Activated CD8-positive, alpha-beta memory T cell treated with anti-CD3 and anti-CD28 coated beads, Interleukin-2, amount 50 U/mL, for 48 hours (primary cell): ENCODE results near the gene TLX2.

Source experiments
- DNase-seq: peaks from one replicate; pipeline ENCODE4 v3.0.0-alpha.2; 2020

The TLX2 gene

GRCh38 chr2:74536166-74536950 is 22.1 kb downstream of the TLX2 start:
- no peak for DNase-seq

DNA sequence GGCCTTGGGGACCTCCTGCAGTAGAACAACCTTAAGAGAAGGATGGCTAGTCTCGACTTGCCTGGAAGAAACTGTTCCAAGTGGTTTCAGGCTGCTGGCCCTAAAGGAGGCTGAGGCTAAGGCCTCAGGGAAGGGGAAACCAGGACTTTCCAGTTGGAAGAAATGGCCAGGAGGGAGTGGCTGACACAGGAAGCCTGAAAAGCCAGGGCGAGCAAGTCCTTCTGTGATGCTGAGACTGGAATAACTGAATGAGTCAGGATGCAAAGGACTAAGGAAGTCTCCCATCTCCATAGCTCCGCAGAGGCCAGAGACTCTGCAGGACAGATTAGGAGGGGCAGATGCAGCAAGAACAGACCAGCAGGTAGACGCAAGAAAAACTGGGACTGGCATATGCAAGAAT is 22.9 kb downstream of the TLX2 start:
- DNase-seq = no peak

DNA sequence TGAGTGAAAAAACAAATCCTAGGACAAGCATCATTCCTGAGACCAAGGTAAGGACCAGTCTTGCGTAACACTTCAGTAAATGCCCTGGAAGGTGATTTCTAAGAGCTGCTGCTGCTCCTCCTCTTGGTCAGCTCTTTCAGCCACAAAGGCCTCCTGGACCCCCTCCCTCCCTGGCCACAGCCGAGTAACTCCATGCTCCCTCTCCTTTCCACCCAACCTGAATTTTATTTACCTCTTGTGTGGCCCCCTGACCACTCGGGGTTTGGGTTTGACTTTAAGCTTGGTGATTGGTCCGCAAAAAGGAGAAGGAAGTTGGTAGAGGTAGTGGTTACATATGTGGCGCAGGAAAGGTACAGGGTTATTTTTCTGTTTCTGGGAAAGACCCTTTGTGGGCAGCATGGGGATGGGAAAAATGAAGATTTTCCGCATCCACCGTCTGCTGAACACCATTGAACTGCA is 24.7 kb downstream of the TLX2 start:
- DNase-seq = no peak

GRCh38 chr2:74540291-74540690 is 26.0 kb downstream of the TLX2 start:
- DNase-seq = no peak

DNA sequence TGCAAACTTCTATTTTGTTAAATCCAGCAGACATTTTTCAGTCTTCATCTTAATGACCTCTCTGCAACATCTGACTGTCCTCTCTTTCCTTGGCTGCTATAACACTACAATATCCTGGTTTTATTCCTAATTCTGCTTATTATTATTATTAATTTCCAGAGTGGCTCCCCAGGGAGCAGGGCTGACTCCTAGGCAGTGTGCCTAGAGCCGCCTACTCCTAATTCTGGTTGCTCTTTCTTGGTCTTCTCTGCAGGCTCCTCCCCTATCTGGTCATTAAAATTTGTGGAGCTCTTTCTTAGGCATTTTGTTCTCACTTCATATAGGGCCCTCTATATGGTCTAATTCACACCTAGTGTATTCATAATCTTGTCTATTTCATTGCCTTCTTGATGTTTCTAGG is 28.7 kb downstream of the TLX2 start:
- no peak for DNase-seq

DNA sequence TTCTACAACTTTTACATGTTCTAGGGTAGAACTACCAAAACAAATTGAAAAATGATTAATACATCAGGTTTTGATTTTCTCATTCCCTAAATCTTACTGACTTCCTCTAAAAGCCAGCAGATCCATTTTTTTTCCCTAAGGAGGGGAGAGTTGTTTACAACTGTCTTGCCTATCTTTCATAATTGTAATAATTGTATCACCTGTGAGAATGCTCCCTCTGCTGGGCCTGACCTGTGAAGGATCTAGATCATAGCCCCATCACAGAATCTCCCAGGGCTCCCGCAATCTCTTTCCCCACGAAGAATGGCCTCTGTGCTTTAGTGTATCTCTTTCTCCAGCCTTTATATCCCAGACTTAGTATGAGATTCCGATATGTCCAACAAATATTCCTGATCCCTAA is 30.4 kb downstream of the TLX2 start:
- no peak for DNase-seq

GRCh38 chr2:74546004-74546403 is 31.8 kb downstream of the TLX2 start:
- DNase-seq = no peak

GRCh38 chr2:74548285-74548899 is 34.1 kb downstream of the TLX2 start:
- no peak for DNase-seq

GRCh38 chr2:74548900-74549826 is 34.9 kb downstream of the TLX2 start:
- DNase-seq = peak; percentile 73

GRCh38 chr2:74550231-74550630 is 36.0 kb downstream of the TLX2 start:
- peak; percentile 47 for DNase-seq

GRCh38 chr2:74551530-74551929 is 37.3 kb downstream of the TLX2 start:
- DNase-seq = peak; percentile 28

- no peak for DNase-seq
Measured at GRCh38 chr2:74551942-74552913, 38.0 kb downstream of the TLX2 start.

- DNase-seq = no peak
Measured at GRCh38 chr2:74552914-74553811, 38.9 kb downstream of the TLX2 start.

DNA sequence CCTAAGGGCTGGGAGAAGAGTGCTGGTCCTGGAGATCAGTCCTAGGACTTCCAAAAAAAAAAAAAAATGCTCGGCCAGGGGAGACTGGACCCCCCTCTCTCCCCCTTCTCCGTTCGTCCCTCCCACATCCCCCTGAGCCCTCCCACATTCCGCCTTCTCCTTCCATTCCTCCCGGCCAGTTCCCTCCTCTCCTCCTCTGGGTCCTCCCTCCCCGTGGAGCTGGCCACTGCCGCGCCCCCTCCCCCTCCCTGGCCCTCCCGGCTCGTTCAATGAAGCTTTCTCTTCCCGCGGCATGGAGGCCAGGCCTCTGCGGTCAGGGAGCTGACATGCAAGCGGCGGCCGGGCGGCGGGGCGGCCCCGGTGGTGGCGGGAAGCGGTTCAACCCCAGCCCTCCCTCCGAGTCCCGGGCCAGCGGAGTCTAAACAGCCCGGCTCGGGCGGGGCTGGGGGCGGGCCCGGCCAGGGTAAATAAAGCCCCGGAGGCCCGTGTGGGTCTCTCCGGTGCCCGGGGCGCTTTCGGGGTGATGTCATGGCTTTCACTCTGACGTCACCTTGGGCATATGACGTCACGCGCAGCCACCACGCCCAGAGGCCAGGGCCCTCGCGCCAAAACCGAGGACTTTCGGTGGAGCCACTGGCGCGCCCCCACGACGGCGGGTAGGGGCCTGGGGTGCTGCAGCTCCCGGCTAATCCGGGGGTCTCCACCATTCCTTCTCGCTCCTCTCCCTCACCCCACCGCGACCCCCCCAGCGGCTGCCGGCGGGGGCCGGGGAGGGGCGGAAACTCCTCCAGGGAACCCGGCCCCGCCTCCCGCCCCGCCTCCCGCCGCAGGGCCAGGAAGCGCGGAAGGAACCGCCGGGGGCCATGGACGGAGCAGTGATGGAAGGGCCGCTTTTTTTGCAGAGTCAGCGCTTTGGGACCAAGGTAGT is 39.9 kb downstream of the TLX2 start, which contains the start of the genes DOK1 and LOXL3:
Gene DOK1, plus strand, starts transcription at position 829 of the 928 bp plus-strand sequence. Its CDS starts 35 bp downstream, at position 864.
Gene LOXL3, minus strand, starts transcription at position 51 of the 928 bp plus-strand sequence. CDS start 1,308 bp downstream, outside the sequence.
- peak; percentile 96 for DNase-seq

GRCh38 chr2:74554820-74555531 is 40.7 kb downstream of the TLX2 start:
- DNase-seq = peak; percentile 78

DNA sequence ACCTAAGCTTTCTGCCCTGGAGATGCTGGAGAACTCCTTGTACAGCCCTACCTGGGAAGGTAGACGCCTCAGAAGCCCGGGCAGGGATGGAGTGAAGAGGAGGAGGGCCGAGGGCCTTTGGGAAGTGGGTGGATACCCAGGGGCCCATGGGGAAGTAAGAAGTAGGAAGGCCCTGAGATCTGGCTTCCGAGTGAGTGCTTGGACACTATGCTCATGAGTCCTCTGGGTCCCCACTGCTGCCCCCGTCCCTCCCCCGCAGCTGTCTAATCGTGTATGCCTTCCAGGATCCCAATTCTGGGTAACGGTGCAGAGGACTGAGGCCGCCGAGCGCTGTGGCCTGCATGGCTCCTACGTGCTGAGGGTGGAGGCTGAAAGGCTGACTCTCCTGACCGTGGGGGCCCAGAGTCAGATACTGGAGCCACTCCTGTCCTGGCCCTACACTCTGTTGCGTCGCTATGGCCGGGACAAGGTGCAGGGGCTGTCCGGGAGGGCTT is 41.4 kb downstream of the TLX2 start:
- no peak for DNase-seq

GRCh38 chr2:74556159-74556558 is 41.9 kb downstream of the TLX2 start:
- DNase-seq = no peak

DNA sequence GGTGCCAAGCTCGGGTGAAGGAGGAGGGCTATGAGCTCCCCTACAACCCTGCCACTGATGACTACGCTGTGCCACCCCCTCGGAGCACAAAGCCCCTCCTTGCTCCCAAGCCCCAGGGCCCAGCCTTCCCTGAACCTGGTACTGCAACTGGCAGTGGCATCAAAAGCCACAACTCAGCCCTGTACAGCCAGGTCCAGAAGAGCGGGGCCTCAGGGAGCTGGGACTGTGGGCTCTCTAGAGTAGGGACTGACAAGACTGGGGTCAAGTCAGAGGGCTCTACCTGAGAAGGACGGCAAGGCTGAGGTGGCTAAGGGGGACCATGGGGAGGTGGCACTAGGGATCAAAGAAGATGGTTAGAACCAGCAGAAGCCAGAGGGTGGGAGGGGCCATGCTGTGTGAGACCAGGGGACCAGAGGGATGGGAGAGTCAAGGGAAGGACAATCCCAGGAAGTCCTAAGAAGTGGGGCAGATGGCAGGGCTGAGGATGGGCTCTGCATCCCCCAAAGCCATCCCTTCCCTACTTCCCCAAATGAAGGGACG is 42.7 kb downstream of the TLX2 start:
- DNase-seq = peak; percentile 36
